Right atrium auricular region (tissue), 2 donors: ENCODE measurements around the gene PTPRK. TPM values are rescaled to one million over a fixed set of nuclear protein-coding genes. Genes with fewer than 3 reads are reported as not detected.

Experiments used
- DNase-seq: peaks from one replicate; pipeline ENCODE4 v3.0.0-alpha.2; 2019; ENCODE audit warnings: low spot score
- H3K27ac ChIP-seq, 2 donors: fragments of 200-600 bp; sonication (generic); 1 replicate in 1 of 2; 2 replicates in 1 of 2; pipeline ENCODE4 v1.5.1; 2016 to 2019
- H3K27me3 ChIP-seq, 2 donors: fragments of 200-600 bp; sonication (generic); one replicate each; pipeline versions ENCODE4 v1.5.1 to v1.6.0; 2017 to 2019
- H3K36me3 ChIP-seq: fragments of 200-600 bp; sonication (generic); one replicate; pipeline ENCODE4 v1.5.1; 2016
- H3K4me1 ChIP-seq, 2 donors: fragments of 200-600 bp; sonication (generic); one replicate each; pipeline versions ENCODE4 v1.5.1 to v1.6.0; 2017 to 2019
- H3K4me3 ChIP-seq, 2 donors: fragments of 200-600 bp; sonication (generic); 1 replicate in 1 of 2; 2 replicates in 1 of 2; pipeline ENCODE4 v1.5.1; 2017 to 2019; ENCODE audit warnings: mild to moderate bottlenecking in 1 of 2, moderate library complexity in 1 of 2
- H3K9me3 ChIP-seq, 2 donors: fragments of 200-600 bp; sonication (generic); one replicate each; pipeline ENCODE4 v1.5.1; 2019
- CTCF ChIP-seq, 2 donors: fragments of 200-600 bp; sonication (generic); IDR thresholded peaks; one replicate each; pipeline ENCODE4 v1.5.1; 2019; ENCODE audit warnings: antibody characterized with exemption in 2 of 2
- total RNA-seq, 2 donors: library from RNA; depleted of rRNA; stranded (reverse); fragments of >200 nt; gene quantifications; one replicate each; pipeline ENCODE4 v1.1.0, GENCODE V29; 2016

The PTPRK gene
- total RNA-seq, 2 donors from 2014 or later, result 24.5 to 36.4 TPM

GRCh38 chr6:128135325-128135724, 385.1 kb downstream of the PTPRK start:
- no peak for TF ChIP-seq CTCF (IDR thresholded peaks at IDR 0.05)
- Histone ChIP-seq H3K9me3 (no peaks in the 10 kb centered on the region), H3K27me3 (no peaks in the 10 kb centered on the region), H3K4me1 (peaks cover 0 to 14% of the 10 kb centered on the region in 2 donors), H3K4me3 (no peak overlapping the region), H3K27ac (no peak overlapping the region), H3K36me3 (no peaks in the 10 kb centered on the region)
- DNase-seq, result no peak

GRCh38 chr6:128131566-128131965, 388.8 kb downstream of the PTPRK start:
- Histone ChIP-seq H3K9me3 (no peaks in the 10 kb centered on the region), H3K4me3 (peak overlapping the region in 1 of 2 donors; percentile 11), H3K4me1 (peaks cover 0 to 9% of the 10 kb centered on the region in 2 donors), H3K36me3 (no peaks in the 10 kb centered on the region), H3K27me3 (no peaks in the 10 kb centered on the region), H3K27ac (no peak overlapping the region)
- no peak for TF ChIP-seq CTCF (IDR thresholded peaks at IDR 0.05)
- no peak for DNase-seq

GRCh38 chr6:128131036-128131435, 389.4 kb downstream of the PTPRK start:
- H3K4me3 ChIP-seq, result peak overlapping the region in 1 of 2 donors; percentile 11
- no peak overlapping the region for H3K27ac ChIP-seq
- no peak for TF ChIP-seq CTCF (IDR thresholded peaks at IDR 0.05)
- no peak for DNase-seq
- H3K9me3 ChIP-seq, result no peaks in the 10 kb centered on the region
- no peaks in the 10 kb centered on the region for H3K27me3 ChIP-seq
- H3K4me1 ChIP-seq, result peaks cover 0 to 9% of the 10 kb centered on the region in 2 donors
- H3K36me3 ChIP-seq, result no peaks in the 10 kb centered on the region

- H3K4me3 ChIP-seq, result no peak overlapping the region
Observed at GRCh38 chr6:128129679-128130078, 390.7 kb downstream of the PTPRK start.

GRCh38 chr6:128127650-128128049, 392.7 kb downstream of the PTPRK start:
- Histone ChIP-seq H3K27ac (no peak overlapping the region), H3K27me3 (no peaks in the 10 kb centered on the region), H3K36me3 (no peaks in the 10 kb centered on the region), H3K9me3 (no peaks in the 10 kb centered on the region), H3K4me1 (peaks cover 0 to 9% of the 10 kb centered on the region in 2 donors), H3K4me3 (no peak overlapping the region)
- no peak for TF ChIP-seq CTCF (IDR thresholded peaks at IDR 0.05)
- DNase-seq, result no peak

More at GRCh38 chr6:128129679-128130078, 390.7 kb downstream of the PTPRK start:
- Histone ChIP-seq H3K4me1 (peaks cover 0 to 9% of the 10 kb centered on the region in 2 donors), H3K27me3 (no peaks in the 10 kb centered on the region), H3K9me3 (no peaks in the 10 kb centered on the region), H3K36me3 (no peaks in the 10 kb centered on the region), H3K27ac (no peak overlapping the region)
- DNase-seq, result no peak
- no peak for TF ChIP-seq CTCF (IDR thresholded peaks at IDR 0.05)

- no peaks in the 10 kb centered on the region for H3K27me3 ChIP-seq
- TF ChIP-seq CTCF (IDR thresholded peaks at IDR 0.05), result no peak
- no peaks in the 10 kb centered on the region for H3K36me3 ChIP-seq
- no peak overlapping the region for H3K4me3 ChIP-seq
- no peak for DNase-seq
- H3K4me1 ChIP-seq, result no peaks in the 10 kb centered on the region
- H3K27ac ChIP-seq, result no peak overlapping the region
- H3K9me3 ChIP-seq, result no peaks in the 10 kb centered on the region
Observed at GRCh38 chr6:128124713-128125112, 395.7 kb downstream of the PTPRK start.
